ENCODE data around the gene CDC6.

The CDC6 gene

DNA sequence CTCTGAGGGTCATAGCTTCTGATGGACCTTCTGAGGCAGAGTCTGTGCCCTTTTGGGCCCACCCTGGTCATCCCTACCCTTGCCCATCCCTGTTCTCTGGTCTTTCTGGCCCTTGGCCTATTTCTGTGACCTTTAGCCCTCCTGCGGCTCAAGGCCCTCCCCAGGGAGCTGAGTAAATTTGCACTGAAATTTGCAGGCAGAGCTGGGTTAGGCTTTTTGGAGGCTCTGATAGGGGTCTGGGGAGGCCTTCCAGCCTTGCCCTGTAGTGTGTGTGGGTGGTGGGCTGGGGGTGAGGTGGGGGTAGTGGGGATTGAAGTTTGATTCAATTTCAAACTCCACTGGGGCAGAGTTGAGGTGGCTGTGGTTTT lies 39.1 kb downstream of the CDC6 start:
- no peak for DNase-seq
- H3K27ac ChIP-seq (ENCODE audit: insufficient read depth in 1 of 2, low read depth in 1 of 2, low read length in 2 of 2, poor library complexity in 1 of 2, severe bottlenecking in 2 of 2), result peak overlapping the region in 1 of 2 experiments; percentile 63

DNA sequence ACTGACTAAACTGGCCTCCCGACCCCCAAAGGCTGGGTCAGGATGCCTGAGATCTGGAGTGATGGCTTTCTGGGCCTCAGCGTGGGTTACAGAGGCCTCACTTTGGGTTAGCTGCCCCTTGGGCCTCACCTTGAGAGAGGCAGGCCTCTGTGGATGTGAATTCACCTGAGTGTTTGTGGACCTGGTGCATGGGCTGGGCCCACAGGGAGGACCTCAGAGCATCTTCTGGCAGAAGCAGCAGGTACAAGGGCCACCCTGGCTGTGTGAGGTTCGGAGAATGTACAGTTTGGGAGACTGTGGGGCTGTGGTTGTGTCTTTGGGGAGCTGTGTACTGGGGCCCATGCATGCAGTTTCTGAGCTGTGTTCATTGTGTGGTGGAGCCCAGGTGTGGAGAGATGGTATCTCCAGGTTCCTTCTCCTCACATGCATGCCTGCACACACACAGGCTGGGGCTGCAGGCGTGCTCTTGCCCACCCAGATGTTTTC lies 39.6 kb downstream of the CDC6 start:
- Histone ChIP-seq H3K4me3 (ENCODE audit: control insufficient read depth in 1 of 7, extremely low read depth in 1 of 7, insufficient read depth in 4 of 7, low read depth in 2 of 7, low read length in 6 of 7) (peak overlapping the region in 1 of 7 experiments; percentile 16), H3K9me3 (ENCODE audit: control extremely low read depth in 1 of 5, control insufficient read depth in 4 of 5, insufficient read depth in 2 of 5, low read depth in 1 of 5, low read length in 4 of 5) (no peaks in the 10 kb centered on the region), H3K4me1 (ENCODE audit: control extremely low read depth in 1 of 4, control insufficient read depth in 4 of 4, insufficient read depth in 4 of 4, low read length in 3 of 4) (peaks cover 37 to 99% (median 95%) of the 10 kb centered on the region in 4 experiments), H3K36me3 (ENCODE audit: control insufficient read depth in 4 of 4, insufficient read depth in 4 of 4, low read length in 3 of 4) (peaks cover 0 to 19% (median 9%) of the 10 kb centered on the region in 4 experiments), H3K27me3 (replicated peaks in 2 of 5; ENCODE audit: control insufficient read depth in 4 of 5, insufficient read depth in 5 of 5, low read length in 4 of 5) (no peaks in the 10 kb centered on the region), H3K27ac (ENCODE audit: insufficient read depth in 1 of 2, low read depth in 1 of 2, low read length in 2 of 2, poor library complexity in 1 of 2, severe bottlenecking in 2 of 2) (no peak overlapping the region)
- no peak for DNase-seq
- 97% methylated on average over 3 of the region's 4 CpGs for WGBS (ENCODE audit: insufficient coverage)
- POLR2A ChIA-PET, result interaction anchor here (0.7 to 1.7 kb wide), 5 partner anchors 8 to 229 kb away, joined by 3 to 6 read pairs (median 3); no protein-coding TSS in a partner anchor
- CTCF ChIA-PET, result interaction anchor here (0.7 to 50.4 kb wide), 5 partner anchors 8 to 27 kb away, joined by 3 to 1388 read pairs (median 5); partner anchors contain the start of gene GJD3

More for the DNA sequence above, 39.1 kb downstream of the CDC6 start:
- H3K4me1 ChIP-seq (ENCODE audit: control extremely low read depth in 1 of 4, control insufficient read depth in 4 of 4, insufficient read depth in 4 of 4, low read length in 3 of 4), result peaks cover 37 to 99% (median 95%) of the 10 kb centered on the region in 4 experiments
- ChIA-PET POLR2A (interaction anchor here (0.7 to 10.0 kb wide), 5 partner anchors 8 to 228 kb away, joined by 3 to 195 read pairs (median 3); no protein-coding TSS in a partner anchor), CTCF (interaction anchor here (1.2 to 50.4 kb wide), 4 partner anchors 13 to 27 kb away, joined by 3 to 1388 read pairs (median 46); partner anchors contain the start of gene GJD3)
- WGBS (ENCODE audit: insufficient coverage), result no CpG with 5 or more reads among the region's 1 CpG
- H3K27me3 ChIP-seq (replicated peaks in 2 of 5; ENCODE audit: control insufficient read depth in 4 of 5, insufficient read depth in 5 of 5, low read length in 4 of 5), result no peaks in the 10 kb centered on the region
- H3K36me3 ChIP-seq (ENCODE audit: control insufficient read depth in 4 of 4, insufficient read depth in 4 of 4, low read length in 3 of 4), result peaks cover 0 to 15% (median 8%) of the 10 kb centered on the region in 4 experiments
- peak overlapping the region in 3 of 7 experiments; percentile 36 to 47 (median 43) for H3K4me3 ChIP-seq (ENCODE audit: control insufficient read depth in 1 of 7, extremely low read depth in 1 of 7, insufficient read depth in 4 of 7, low read depth in 2 of 7, low read length in 6 of 7)
- H3K9me3 ChIP-seq (ENCODE audit: control extremely low read depth in 1 of 5, control insufficient read depth in 4 of 5, insufficient read depth in 2 of 5, low read depth in 1 of 5, low read length in 4 of 5), result no peaks in the 10 kb centered on the region

DNA sequence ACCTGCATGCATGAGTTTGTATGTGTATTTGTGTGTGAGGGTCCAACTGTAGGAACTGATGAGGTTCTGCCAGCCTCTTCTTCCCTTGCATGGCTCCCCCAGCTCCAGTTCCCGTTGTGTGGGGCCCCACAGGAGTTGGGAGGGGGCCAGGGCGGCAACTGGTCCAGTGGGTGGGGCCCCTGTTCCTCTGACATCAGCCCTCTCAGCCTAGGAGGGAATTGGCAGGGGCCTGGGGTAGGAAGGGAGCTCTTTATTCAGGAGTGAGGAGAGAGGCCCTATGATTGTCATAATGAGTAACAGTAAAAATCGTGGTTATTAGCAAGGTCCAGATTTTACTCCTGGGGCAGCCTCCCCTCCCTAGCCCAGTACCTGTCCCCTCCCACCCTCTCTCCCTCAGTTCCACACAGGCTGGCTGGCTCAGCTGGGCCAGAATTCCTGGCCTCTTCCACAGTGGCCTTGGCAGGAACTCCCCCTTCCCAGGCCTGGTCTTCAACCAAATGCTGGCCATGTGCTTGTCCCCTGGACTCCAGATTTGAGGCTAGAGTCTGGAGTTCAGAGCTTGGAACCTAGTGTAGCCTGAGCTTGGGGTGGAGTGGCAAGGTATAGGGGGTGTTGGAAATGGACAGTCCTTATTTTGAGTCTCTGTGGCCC lies 40.2 kb downstream of the CDC6 start:
- WGBS (ENCODE audit: insufficient coverage), result 12% methylated on average over 3 of the region's 3 CpGs
- H3K36me3 ChIP-seq (ENCODE audit: control insufficient read depth in 4 of 4, insufficient read depth in 4 of 4, low read length in 3 of 4), result peaks cover 0 to 23% (median 9%) of the 10 kb centered on the region in 4 experiments
- no peak for DNase-seq
- H3K4me1 ChIP-seq (ENCODE audit: control extremely low read depth in 1 of 4, control insufficient read depth in 4 of 4, insufficient read depth in 4 of 4, low read length in 3 of 4), result peaks cover 37 to 100% (median 98%) of the 10 kb centered on the region in 4 experiments
- ChIA-PET CTCF (interaction anchor here (0.7 to 50.4 kb wide), 5 partner anchors 9 to 26 kb away, joined by 3 to 1388 read pairs (median 5); partner anchors contain the start of gene GJD3), POLR2A (interaction anchor here (1.0 to 1.7 kb wide), 3 partner anchors 11 to 17 kb away, joined by 3 to 6 read pairs (median 5); no protein-coding TSS in a partner anchor)
- no peak overlapping the region for H3K27ac ChIP-seq (ENCODE audit: insufficient read depth in 1 of 2, low read depth in 1 of 2, low read length in 2 of 2, poor library complexity in 1 of 2, severe bottlenecking in 2 of 2)
- no peaks in the 10 kb centered on the region for H3K27me3 ChIP-seq (replicated peaks in 2 of 5; ENCODE audit: control insufficient read depth in 4 of 5, insufficient read depth in 5 of 5, low read length in 4 of 5)
- H3K4me3 ChIP-seq (ENCODE audit: control insufficient read depth in 1 of 7, extremely low read depth in 1 of 7, insufficient read depth in 4 of 7, low read depth in 2 of 7, low read length in 6 of 7), result peak overlapping the region in 2 of 7 experiments; percentile 13 to 16
- no peaks in the 10 kb centered on the region for H3K9me3 ChIP-seq (ENCODE audit: control extremely low read depth in 1 of 5, control insufficient read depth in 4 of 5, insufficient read depth in 2 of 5, low read depth in 1 of 5, low read length in 4 of 5)

DNA sequence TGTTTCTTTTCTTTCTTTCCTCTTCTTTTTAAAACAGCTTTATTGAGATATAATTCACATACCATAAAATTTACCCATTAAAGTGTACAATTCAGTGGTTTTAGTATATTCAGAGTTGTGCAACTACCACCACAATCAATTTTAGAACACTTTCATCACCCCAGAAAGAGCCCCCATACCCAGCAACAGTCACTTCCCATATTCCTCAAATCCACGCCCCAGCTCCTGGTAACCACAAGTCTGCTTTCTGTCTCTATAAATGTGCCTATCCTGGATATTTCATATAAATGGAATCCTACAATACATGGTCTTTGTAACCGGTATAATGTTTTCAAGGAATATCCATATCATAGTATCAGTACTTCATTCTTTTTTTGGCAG lies 40.7 kb downstream of the CDC6 start:
- Histone ChIP-seq H3K4me1 (ENCODE audit: control extremely low read depth in 1 of 4, control insufficient read depth in 4 of 4, insufficient read depth in 4 of 4, low read length in 3 of 4) (peaks cover 37 to 100% (median 95%) of the 10 kb centered on the region in 4 experiments), H3K27me3 (replicated peaks in 2 of 5; ENCODE audit: control insufficient read depth in 4 of 5, insufficient read depth in 5 of 5, low read length in 4 of 5) (no peaks in the 10 kb centered on the region), H3K9me3 (ENCODE audit: control extremely low read depth in 1 of 5, control insufficient read depth in 4 of 5, insufficient read depth in 2 of 5, low read depth in 1 of 5, low read length in 4 of 5) (no peaks in the 10 kb centered on the region), H3K27ac (ENCODE audit: insufficient read depth in 1 of 2, low read depth in 1 of 2, low read length in 2 of 2, poor library complexity in 1 of 2, severe bottlenecking in 2 of 2) (no peak overlapping the region), H3K4me3 (ENCODE audit: control insufficient read depth in 1 of 7, extremely low read depth in 1 of 7, insufficient read depth in 4 of 7, low read depth in 2 of 7, low read length in 6 of 7) (no peak overlapping the region), H3K36me3 (ENCODE audit: control insufficient read depth in 4 of 4, insufficient read depth in 4 of 4, low read length in 3 of 4) (peaks cover 0 to 23% (median 9%) of the 10 kb centered on the region in 4 experiments)
- no peak for DNase-seq
- ChIA-PET POLR2A (interaction anchor here (1.1 to 1.7 kb wide), 2 partner anchors 11 to 16 kb away, joined by 5 to 6 read pairs; no protein-coding TSS in a partner anchor), CTCF (interaction anchor here (0.7 to 50.4 kb wide), 5 partner anchors 9 to 58 kb away, joined by 3 to 1388 read pairs (median 5); partner anchors contain the start of gene GJD3)
- WGBS (ENCODE audit: insufficient coverage), result no CpG with 5 or more reads among the region's 2 CpGs

DNA sequence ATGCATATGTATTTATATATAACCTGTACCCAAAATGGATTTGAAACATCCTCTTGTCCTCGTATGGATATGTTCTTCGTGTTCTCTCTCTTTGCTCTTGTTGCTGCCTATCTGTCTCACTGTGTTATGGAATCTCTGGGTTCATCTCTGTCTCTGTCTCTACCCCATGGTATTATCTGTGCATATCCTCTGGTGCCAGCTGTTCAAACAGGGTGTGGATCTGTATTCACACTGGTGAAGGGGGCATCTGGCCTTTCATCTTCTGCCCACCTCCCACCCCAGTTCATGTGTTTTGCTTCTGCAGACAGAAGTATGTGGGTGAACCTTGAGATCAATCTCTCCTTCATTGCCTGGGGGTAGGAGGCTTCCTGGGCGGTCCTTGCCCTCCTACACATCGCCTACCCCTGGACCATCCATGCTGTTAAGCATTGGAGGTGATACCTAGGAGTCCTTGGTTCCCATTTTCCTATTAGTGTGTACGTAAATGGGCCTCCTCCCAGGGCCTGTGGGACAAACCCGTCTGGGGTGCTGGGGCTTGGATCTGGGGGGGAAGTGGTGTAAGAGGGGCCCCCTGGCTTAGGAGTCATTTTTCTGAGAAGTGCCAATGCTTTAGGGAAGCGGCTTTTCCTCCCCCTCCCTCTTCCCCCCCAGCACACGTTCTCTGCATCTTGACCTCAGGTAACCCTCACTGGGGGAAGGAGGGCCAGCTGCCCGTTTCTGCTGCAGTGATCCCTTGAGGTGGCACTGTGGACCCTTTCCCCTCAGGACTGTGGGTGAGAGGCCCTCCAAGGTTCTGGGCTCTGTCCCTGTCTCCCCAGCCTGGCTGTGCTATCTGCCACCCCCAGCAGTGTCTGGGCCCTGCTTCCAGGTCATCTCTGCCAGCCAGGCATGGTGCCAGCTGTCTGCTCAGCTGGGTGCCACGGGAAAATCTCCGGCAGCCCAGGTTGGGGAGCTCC lies 42.4 kb downstream of the CDC6 start:
- H3K4me3 ChIP-seq (ENCODE audit: control insufficient read depth in 1 of 7, extremely low read depth in 1 of 7, insufficient read depth in 4 of 7, low read depth in 2 of 7, low read length in 6 of 7), result peak overlapping the region in 6 of 7 experiments; percentile 17 to 58 (median 40)
- no peaks in the 10 kb centered on the region for H3K27me3 ChIP-seq (replicated peaks in 2 of 5; ENCODE audit: control insufficient read depth in 4 of 5, insufficient read depth in 5 of 5, low read length in 4 of 5)
- H3K36me3 ChIP-seq (ENCODE audit: control insufficient read depth in 4 of 4, insufficient read depth in 4 of 4, low read length in 3 of 4), result peaks cover 0 to 37% (median 9%) of the 10 kb centered on the region in 4 experiments
- 8% methylated on average over 8 of the region's 11 CpGs for WGBS (ENCODE audit: insufficient coverage)
- CTCF ChIA-PET, result interaction anchor here (0.7 to 50.4 kb wide), 7 partner anchors 9 to 27 kb away, joined by 4 to 1388 read pairs (median 11); partner anchors contain the start of genes GJD3 and RARA
- peak; percentile 68 to 88 (median 86) for DNase-seq
- H3K4me1 ChIP-seq (ENCODE audit: control extremely low read depth in 1 of 4, control insufficient read depth in 4 of 4, insufficient read depth in 4 of 4, low read length in 3 of 4), result peaks cover 41 to 100% (median 93%) of the 10 kb centered on the region in 4 experiments
- POLR2A ChIA-PET, result interaction anchor here (0.8 to 3.3 kb wide), 7 partner anchors 9 to 25 kb away, joined by 3 to 16 read pairs (median 5); no protein-coding TSS in a partner anchor
- H3K27ac ChIP-seq (ENCODE audit: insufficient read depth in 1 of 2, low read depth in 1 of 2, low read length in 2 of 2, poor library complexity in 1 of 2, severe bottlenecking in 2 of 2), result peak overlapping the region in 1 of 2 experiments; percentile 59
- no peaks in the 10 kb centered on the region for H3K9me3 ChIP-seq (ENCODE audit: control extremely low read depth in 1 of 5, control insufficient read depth in 4 of 5, insufficient read depth in 2 of 5, low read depth in 1 of 5, low read length in 4 of 5)

DNA sequence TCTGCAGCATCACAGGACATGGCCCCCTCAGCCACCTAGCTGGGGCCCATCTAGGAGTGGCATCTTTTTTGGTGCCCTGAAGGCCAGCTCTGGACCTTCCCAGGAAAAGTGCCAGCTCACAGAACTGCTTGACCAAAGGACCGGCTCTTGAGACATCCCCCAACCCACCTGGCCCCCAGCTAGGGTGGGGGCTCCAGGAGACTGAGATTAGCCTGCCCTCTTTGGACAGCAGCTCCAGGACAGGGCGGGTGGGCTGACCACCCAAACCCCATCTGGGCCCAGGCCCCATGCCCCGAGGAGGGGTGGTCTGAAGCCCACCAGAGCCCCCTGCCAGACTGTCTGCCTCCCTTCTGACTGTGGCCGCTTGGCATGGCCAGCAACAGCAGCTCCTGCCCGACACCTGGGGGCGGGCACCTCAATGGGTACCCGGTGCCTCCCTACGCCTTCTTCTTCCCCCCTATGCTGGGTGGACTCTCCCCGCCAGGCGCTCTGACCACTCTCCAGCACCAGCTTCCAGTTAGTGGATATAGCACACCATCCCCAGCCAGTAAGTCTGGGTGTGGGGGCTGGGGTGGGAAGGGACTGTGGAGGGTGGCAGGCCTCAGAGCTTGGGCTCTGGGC lies 43.3 kb downstream of the CDC6 start:
- H3K36me3 ChIP-seq (ENCODE audit: control insufficient read depth in 4 of 4, insufficient read depth in 4 of 4, low read length in 3 of 4), result peaks cover 0 to 39% (median 9%) of the 10 kb centered on the region in 4 experiments
- H3K27ac ChIP-seq (ENCODE audit: insufficient read depth in 1 of 2, low read depth in 1 of 2, low read length in 2 of 2, poor library complexity in 1 of 2, severe bottlenecking in 2 of 2), result peak overlapping the region in 1 of 2 experiments; percentile 59
- 85% methylated on average over 9 of the region's 10 CpGs for WGBS (ENCODE audit: insufficient coverage)
- ChIA-PET CTCF (interaction anchor here (1.0 to 50.4 kb wide), 9 partner anchors 10 to 37 kb away, joined by 3 to 1388 read pairs (median 11); partner anchors contain the start of genes GJD3 and RARA), POLR2A (interaction anchor here (1.0 to 3.7 kb wide), 8 partner anchors 8 to 28 kb away, joined by 3 to 30 read pairs (median 8); no protein-coding TSS in a partner anchor)
- no peak for DNase-seq
- no peaks in the 10 kb centered on the region for H3K27me3 ChIP-seq (replicated peaks in 2 of 5; ENCODE audit: control insufficient read depth in 4 of 5, insufficient read depth in 5 of 5, low read length in 4 of 5)
- H3K9me3 ChIP-seq (ENCODE audit: control extremely low read depth in 1 of 5, control insufficient read depth in 4 of 5, insufficient read depth in 2 of 5, low read depth in 1 of 5, low read length in 4 of 5), result no peaks in the 10 kb centered on the region
- H3K4me1 ChIP-seq (ENCODE audit: control extremely low read depth in 1 of 4, control insufficient read depth in 4 of 4, insufficient read depth in 4 of 4, low read length in 3 of 4), result peaks cover 34 to 97% (median 85%) of the 10 kb centered on the region in 4 experiments
- H3K4me3 ChIP-seq (ENCODE audit: control insufficient read depth in 1 of 7, extremely low read depth in 1 of 7, insufficient read depth in 4 of 7, low read depth in 2 of 7, low read length in 6 of 7), result peak overlapping the region in 4 of 7 experiments; percentile 23 to 58 (median 41)
